Measurements from ENCODE around the gene SMARCAL1.

Gene SMARCAL1

DNA sequence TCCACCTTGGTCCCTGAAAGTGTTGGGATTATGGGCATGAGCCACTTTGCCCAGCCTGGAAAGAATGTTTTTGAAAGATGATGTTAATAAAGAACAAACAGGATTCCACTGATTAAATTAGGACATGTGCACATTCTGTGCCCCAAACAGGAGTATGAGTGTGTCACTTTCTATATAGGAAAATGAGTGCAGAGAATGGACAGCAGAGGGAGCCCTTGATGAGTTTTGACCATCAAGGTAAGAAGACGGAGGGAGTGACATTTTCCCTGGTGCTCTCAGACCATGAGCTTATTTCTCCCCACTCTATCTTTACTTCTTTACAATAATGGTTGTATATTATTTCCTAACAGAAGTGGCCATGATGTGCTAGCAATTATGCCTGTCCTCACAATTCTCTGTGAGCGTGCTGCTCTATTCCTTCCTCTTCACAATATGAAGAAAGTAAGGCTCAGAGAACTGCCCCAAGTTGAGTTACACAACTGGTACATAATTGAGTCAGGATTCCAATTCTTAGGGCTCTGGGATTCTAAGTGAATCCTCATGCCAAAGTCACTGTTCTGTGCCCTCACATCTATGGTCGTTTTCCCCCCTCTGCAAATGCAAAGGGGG is 107.0 kb downstream of the SMARCAL1 start:
- H3K27me3 Mint-ChIP-seq, result peaks cover 1% of the 10 kb centered on the region
- no peak overlapping the region for H3K4me3 Mint-ChIP-seq
- no peaks in the 10 kb centered on the region for H3K4me1 Mint-ChIP-seq (ENCODE audit: low read depth)
- no peaks in the 10 kb centered on the region for H3K9me3 Mint-ChIP-seq
- intact Hi-C loops (cut with micrococcal nuclease), result loop anchor here (1.0 to 10.0 kb wide), 2 partner anchors 147 to 986 kb away; no protein-coding TSS in a partner anchor
- H3K36me3 Mint-ChIP-seq (ENCODE audit: low read depth), result no peaks in the 10 kb centered on the region
- H3K27ac Mint-ChIP-seq, result no peak overlapping the region

DNA sequence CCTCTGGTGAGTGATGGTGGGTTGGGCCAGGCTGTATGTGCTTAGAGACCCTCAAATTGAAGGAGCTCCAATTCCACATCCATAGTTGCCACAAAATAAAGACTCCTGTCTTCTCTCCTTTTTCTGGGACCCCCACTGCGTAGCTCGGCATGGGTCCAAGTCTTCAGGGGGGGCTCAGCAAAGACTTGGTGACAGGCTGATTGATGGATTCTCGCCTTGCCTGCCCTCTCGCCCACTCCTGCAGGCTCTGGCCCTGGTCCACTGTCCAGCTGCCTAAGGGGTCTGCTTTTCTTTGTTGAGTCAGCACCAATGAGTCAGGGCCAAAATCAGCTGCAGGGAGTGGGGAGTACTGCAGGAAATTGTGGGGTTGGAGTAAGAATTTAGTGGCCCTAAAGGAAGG is 107.8 kb downstream of the SMARCAL1 start:
- Mint-ChIP-seq H3K27ac (no peak overlapping the region), H3K4me3 (no peak overlapping the region)
- intact Hi-C loops (cut with micrococcal nuclease), result no loop called here

DNA sequence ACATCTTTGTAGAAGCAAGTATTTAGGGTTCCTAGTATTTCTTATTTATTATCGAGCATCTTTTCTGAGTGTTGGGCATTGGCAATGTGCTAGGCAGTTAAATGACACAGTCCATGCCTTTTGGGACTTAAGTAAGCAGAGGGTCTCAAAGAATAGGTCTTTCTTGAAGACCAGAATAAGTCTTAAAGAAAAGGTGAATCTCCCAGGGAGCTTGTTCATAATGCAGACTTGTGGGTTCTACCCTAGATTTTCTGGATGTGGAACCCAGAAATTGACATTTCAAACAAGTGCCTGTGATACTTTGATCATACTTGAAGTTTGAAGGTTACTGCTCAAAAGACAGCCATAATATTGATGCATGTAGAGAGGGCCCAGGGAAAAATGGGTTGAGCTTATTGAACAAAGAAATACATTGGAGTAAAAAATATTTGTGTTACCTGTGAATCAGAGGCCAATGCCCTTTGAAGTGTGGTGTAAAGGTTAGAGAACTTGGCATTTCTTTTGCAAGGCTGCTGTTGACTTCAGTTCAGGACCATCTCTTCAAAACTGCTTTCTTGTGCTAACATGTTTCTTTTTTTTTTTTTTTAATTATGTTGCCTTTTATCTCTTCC is 110.7 kb downstream of the SMARCAL1 start:
- Mint-ChIP-seq H3K4me3 (no peak overlapping the region), H3K9me3 (no peaks in the 10 kb centered on the region), H3K27ac (no peak overlapping the region), H3K4me1 (ENCODE audit: low read depth) (no peaks in the 10 kb centered on the region), H3K27me3 (peaks cover 5% of the 10 kb centered on the region), H3K36me3 (ENCODE audit: low read depth) (no peaks in the 10 kb centered on the region)
- intact Hi-C loops (cut with micrococcal nuclease), result no loop called here

More for the DNA sequence above, 107.8 kb downstream of the SMARCAL1 start:
- Mint-ChIP-seq H3K36me3 (ENCODE audit: low read depth) (no peaks in the 10 kb centered on the region), H3K4me1 (ENCODE audit: low read depth) (no peaks in the 10 kb centered on the region), H3K9me3 (no peaks in the 10 kb centered on the region), H3K27me3 (peaks cover 1% of the 10 kb centered on the region)

DNA sequence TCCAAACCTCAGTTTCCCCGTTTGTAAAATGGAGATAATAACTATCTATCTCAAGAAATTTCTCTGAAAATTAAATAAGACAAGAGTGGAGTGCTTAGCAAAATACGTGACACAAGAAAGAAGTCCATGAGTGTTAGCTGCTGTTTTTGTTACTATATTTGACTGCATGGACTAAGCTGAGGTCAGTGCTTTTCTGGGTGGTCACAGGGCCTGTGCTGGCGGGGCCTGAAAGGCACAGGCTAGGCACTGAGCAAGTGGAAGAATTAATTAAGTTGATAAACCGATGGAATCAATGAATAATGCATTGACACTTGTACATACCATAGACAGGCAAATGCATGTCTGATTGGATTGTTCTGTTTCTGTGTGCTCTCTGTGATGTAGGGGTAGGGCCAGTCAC is 113.7 kb downstream of the SMARCAL1 start:
- H3K4me3 Mint-ChIP-seq, result no peak overlapping the region
- H3K27me3 Mint-ChIP-seq, result peaks cover 5% of the 10 kb centered on the region
- no peaks in the 10 kb centered on the region for H3K9me3 Mint-ChIP-seq
- H3K27ac Mint-ChIP-seq, result no peak overlapping the region
- H3K4me1 Mint-ChIP-seq (ENCODE audit: low read depth), result no peaks in the 10 kb centered on the region
- intact Hi-C loops (cut with micrococcal nuclease), result no loop called here
- no peaks in the 10 kb centered on the region for H3K36me3 Mint-ChIP-seq (ENCODE audit: low read depth)

DNA sequence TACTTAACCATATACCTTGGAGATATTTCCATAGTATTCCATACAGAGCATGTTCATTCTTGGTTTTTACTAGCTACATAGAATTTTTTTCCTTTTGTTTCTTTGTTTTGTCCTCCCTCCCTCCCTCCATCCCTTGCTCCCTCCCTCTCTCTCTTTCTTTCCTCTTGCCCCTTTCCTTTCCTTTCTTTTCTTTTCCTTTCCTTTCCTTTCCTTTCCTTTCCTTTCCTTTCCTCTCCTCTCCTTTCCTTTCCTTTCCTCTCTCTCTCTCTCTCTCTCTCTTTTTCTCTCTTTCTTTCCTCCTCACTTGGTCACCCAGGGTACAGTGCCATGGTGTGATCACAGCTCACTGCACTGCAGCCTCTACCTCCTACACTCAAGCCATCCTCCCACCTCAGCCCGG is 114.7 kb downstream of the SMARCAL1 start:
- no peaks in the 10 kb centered on the region for H3K36me3 Mint-ChIP-seq (ENCODE audit: low read depth)
- intact Hi-C loops (cut with micrococcal nuclease), result no loop called here

DNA sequence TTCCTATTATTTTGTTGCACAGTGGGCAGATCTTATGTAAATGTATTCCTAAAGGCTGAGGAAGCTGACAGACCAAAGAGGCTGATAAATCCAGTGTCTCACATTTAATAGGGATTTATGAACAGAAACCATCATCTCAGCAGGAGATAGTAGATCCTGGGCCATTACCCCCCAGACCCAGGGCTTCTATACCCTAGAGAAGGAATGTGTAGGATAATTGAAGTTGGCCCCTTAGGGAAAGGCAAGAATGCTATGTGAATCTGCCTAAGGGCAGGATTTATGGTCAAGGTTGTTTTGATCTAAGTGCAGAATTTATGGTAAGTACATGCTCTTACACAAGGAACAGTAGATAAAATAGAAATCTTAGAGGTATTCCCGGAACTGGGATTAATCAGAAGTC is 115.3 kb downstream of the SMARCAL1 start:
- Mint-ChIP-seq H3K27ac (no peak overlapping the region), H3K9me3 (no peaks in the 10 kb centered on the region), H3K27me3 (peaks cover 5% of the 10 kb centered on the region), H3K4me1 (ENCODE audit: low read depth) (no peaks in the 10 kb centered on the region), H3K36me3 (ENCODE audit: low read depth) (no peaks in the 10 kb centered on the region), H3K4me3 (no peak overlapping the region)
- intact Hi-C loops (cut with micrococcal nuclease), result no loop called here

More for the DNA sequence above, 114.7 kb downstream of the SMARCAL1 start:
- Mint-ChIP-seq H3K27me3 (peaks cover 5% of the 10 kb centered on the region), H3K4me3 (no peak overlapping the region), H3K27ac (no peak overlapping the region), H3K4me1 (ENCODE audit: low read depth) (no peaks in the 10 kb centered on the region), H3K9me3 (no peaks in the 10 kb centered on the region)

DNA sequence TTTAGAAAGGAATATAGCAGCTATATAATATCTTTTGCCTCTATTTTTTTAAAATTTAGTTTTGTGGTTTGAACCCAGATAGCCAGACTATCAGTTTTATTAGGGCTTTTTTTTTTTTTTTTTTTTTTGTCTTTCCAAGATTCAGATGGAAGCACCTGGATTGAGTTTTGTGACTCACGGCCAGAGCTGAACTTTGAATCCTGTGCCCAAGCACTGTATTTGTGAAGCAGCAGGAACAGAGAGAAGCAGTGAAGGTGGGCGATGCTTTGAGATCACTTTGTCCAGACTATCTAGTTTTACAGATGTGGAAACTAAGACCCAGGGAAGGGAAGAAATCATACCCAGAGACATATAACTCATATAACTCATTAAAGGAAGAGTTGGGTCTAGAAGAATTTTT is 120.3 kb downstream of the SMARCAL1 start:
- Mint-ChIP-seq H3K4me1 (ENCODE audit: low read depth) (peaks cover 8% of the 10 kb centered on the region), H3K36me3 (ENCODE audit: low read depth) (no peaks in the 10 kb centered on the region), H3K27me3 (no peaks in the 10 kb centered on the region), H3K9me3 (no peaks in the 10 kb centered on the region), H3K27ac (no peak overlapping the region), H3K4me3 (no peak overlapping the region)
- intact Hi-C loops (cut with micrococcal nuclease), result no loop called here
